K562 (cell line): Measurements from ENCODE around the gene HAUS7. TPM values are rescaled to one million over a fixed set of nuclear protein-coding genes. Genes with fewer than 3 reads are reported as not detected.

Experiments
- ATAC-seq: fragments of 200-7000 bp; cut with Tn5 transposase; 3 replicates; pipeline ENCODE4 v1.9.1; 2020; ENCODE audit warnings: moderate library complexity
- BruUV-seq: library from RNA; stranded (reverse); fragments of 400-500 nt; replicated peaks from 2 replicates; lab custom pipeline; 2021; lab: Mats Ljungman, UMichigan
- CTCF ChIA-PET: fragments of 300-600 bp; formaldehyde crosslinking; extraction: SDS; loops from one replicate; lab custom pipeline; 2021; ENCODE audit warnings: low intra/inter-chr PET ratio; lab: Yijun Ruan, JAX
- POLR2A ChIA-PET: fragments of 300-600, 350-650 bp; sonication (Branson Sonifier 250); formaldehyde crosslinking; extraction: SDS; loops from one replicate; lab custom pipeline; 2021; ENCODE audit warnings: antibody characterized with exemption, inconsistent platforms; lab: Yijun Ruan, JAX
- DNase-seq, 4 experiments: peaks; one replicate each; pipeline versions ENCODE4 v3.0.0 to v3.0.0-alpha.2; 2011 to 2018; ENCODE audit warnings: low spot score in 3 of 4, mixed read lengths in 3 of 4; ENCODE audit errors: extremely low read depth in 1 of 4
- FAIRE-seq: peaks from 2 replicates; lab custom pipeline; 2011; peaks lifted over from hg19 to GRCh38; lab: Jason Lieb, UNC
- H2AFZ ChIP-seq: 2 replicates; pipeline ENCODE4 v1.6.0; 2011; ENCODE audit warnings: low read depth, low read length, control low read depth, inconsistent platforms
- H3K27ac ChIP-seq: fragments of 200-600 bp; 3 replicates; pipeline ENCODE4 v1.8.0; 2011; ENCODE audit warnings: low read depth, mild to moderate bottlenecking, control low read depth, inconsistent platforms, low read length, moderate library complexity, mixed read lengths; ENCODE audit errors: extremely low read depth
- H3K27me3 ChIP-seq, 2 experiments: fragments of 300-600 bp in 1 of 2; 2 replicates in 1 of 2; 3 replicates in 1 of 2; pipeline versions ENCODE4 v1.6.0 to v1.8.0; 2011; ENCODE audit warnings: inconsistent platforms in 2 of 2, low read length in 2 of 2, mild to moderate bottlenecking in 1 of 2, mixed read lengths in 1 of 2, moderate library complexity in 1 of 2; ENCODE audit not compliant: control insufficient read depth in 2 of 2, insufficient read depth in 2 of 2
- H3K36me3 ChIP-seq: fragments of 300-600 bp; 3 replicates; pipeline ENCODE4 v1.8.0; 2011; ENCODE audit warnings: mild to moderate bottlenecking, low read length, inconsistent platforms; ENCODE audit not compliant: control insufficient read depth, insufficient read depth
- H3K4me1 ChIP-seq, 2 experiments: fragments of 200-600 bp in 1 of 2; replicated peaks in 1 of 2; 2 replicates in 1 of 2; 3 replicates in 1 of 2; pipeline versions ENCODE4 v1.5.1 to v1.8.0; 2011; ENCODE audit warnings: inconsistent platforms in 2 of 2, low read length in 2 of 2, mild to moderate bottlenecking in 1 of 2, mixed read lengths in 1 of 2, moderate library complexity in 1 of 2; ENCODE audit not compliant: control insufficient read depth in 2 of 2, insufficient read depth in 2 of 2
- H3K4me2 ChIP-seq: 2 replicates; pipeline ENCODE4 v1.6.1; 2011; ENCODE audit warnings: low read length, control low read depth, inconsistent platforms, mixed read lengths; ENCODE audit not compliant: insufficient read depth
- H3K4me3 ChIP-seq: fragments of 200-600 bp; sonication (generic), shearing (Covaris generic); 2 replicates; pipeline ENCODE4 v1.5.1; 2016; ENCODE audit warnings: control low read depth, inconsistent platforms
- H3K79me2 ChIP-seq: fragments of 200-600 bp; 3 replicates; pipeline ENCODE4 v1.8.0; 2011; ENCODE audit warnings: low read length, inconsistent platforms; ENCODE audit not compliant: control insufficient read depth, insufficient read depth
- H3K9ac ChIP-seq, 2 experiments: 2 replicates each; pipeline versions ENCODE4 v1.6.0 to v1.6.1; 2011; ENCODE audit warnings: low read depth in 2 of 2, low read length in 2 of 2, control low read depth in 1 of 2, inconsistent platforms in 1 of 2, mild to moderate bottlenecking in 1 of 2, mixed read lengths in 1 of 2; ENCODE audit not compliant: insufficient read depth in 1 of 2
- H3K9me1 ChIP-seq: one replicate; pipeline ENCODE4 v1.6.0; 2011; ENCODE audit warnings: inconsistent platforms, mild to moderate bottlenecking, low read length, moderate library complexity; ENCODE audit not compliant: control insufficient read depth, insufficient read depth
- H3K9me3 ChIP-seq: replicated peaks from 2 replicates; pipeline ENCODE4 v1.5.1; 2011; ENCODE audit warnings: low read depth, low read length, inconsistent platforms; ENCODE audit not compliant: control insufficient read depth, insufficient read depth
- H4K20me1 ChIP-seq: replicated peaks from 2 replicates; pipeline ENCODE4 v1.6.1; 2011; ENCODE audit warnings: low read length, inconsistent platforms, mixed read lengths; ENCODE audit not compliant: control insufficient read depth, insufficient read depth
- BCLAF1 ChIP-seq, 2 experiments: fragments of 450-650 bp in 1 of 2; IDR thresholded peaks; 2 replicates each; pipeline ENCODE4 v1.6.1; 2011 to 2017; ENCODE audit warnings: low read depth in 2 of 2, antibody characterized with exemption in 1 of 2, borderline replicate concordance in 1 of 2, low read length in 1 of 2, mild to moderate bottlenecking in 1 of 2, mixed read lengths in 1 of 2; ENCODE audit not compliant: control insufficient read depth in 1 of 2
- CBX3 ChIP-seq, 2 experiments: IDR thresholded peaks; 1 replicate in 1 of 2; 2 replicates in 1 of 2; pipeline ENCODE4 v1.6.1; 2012; ENCODE audit warnings: inconsistent platforms in 2 of 2, low read length in 2 of 2, borderline replicate concordance in 1 of 2, control low read depth in 1 of 2
- CCAR2 ChIP-seq: fragments of 200-400 bp; formaldehyde crosslinking; IDR thresholded peaks from 2 replicates; pipeline ENCODE4 v1.6.1; 2017; ENCODE audit warnings: mild to moderate bottlenecking, low read depth, low read length
- FIP1L1 ChIP-seq: fragments of 200-400 bp; formaldehyde crosslinking; IDR thresholded peaks from 2 replicates; pipeline ENCODE4 v1.6.1; 2018; ENCODE audit warnings: mild to moderate bottlenecking, low read depth, low read length; ENCODE audit not compliant: poor library complexity, severe bottlenecking
- MTA3 ChIP-seq: fragments of 450-650 bp; formaldehyde crosslinking; IDR thresholded peaks from 2 replicates; pipeline ENCODE4 v1.6.1; 2017; ENCODE audit warnings: mild to moderate bottlenecking, borderline replicate concordance
- RBM22 ChIP-seq: fragments of 200-400 bp; formaldehyde crosslinking; IDR thresholded peaks from 2 replicates; pipeline ENCODE4 v1.6.1; 2018; ENCODE audit warnings: low read length, low read depth; ENCODE audit not compliant: poor library complexity, severe bottlenecking
- RNF2 ChIP-seq: sonication (generic); IDR thresholded peaks from 2 replicates; pipeline ENCODE4 v1.6.1; 2016
- SNRNP70 ChIP-seq: fragments of 200-400 bp; formaldehyde crosslinking; optimal IDR thresholded peaks from 2 replicates; pipeline ENCODE3; 2017; ENCODE audit warnings: low read depth, low read length
- TEAD4 ChIP-seq, 2 experiments: sonication (generic) in 1 of 2; formaldehyde crosslinking in 1 of 2; IDR thresholded peaks; 2 replicates each; pipeline versions ENCODE4 v1.6.1 to v1.8.0; 2012 to 2022; ENCODE audit warnings: borderline replicate concordance in 1 of 2, inconsistent platforms in 1 of 2, low read length in 1 of 2, mild to moderate bottlenecking in 1 of 2, missing genetic modification reagents in 1 of 2
- ZNF347 ChIP-seq: fragments of 450-650 bp; formaldehyde crosslinking; IDR thresholded peaks from 2 replicates; pipeline ENCODE4 v1.4.0; 2020; ENCODE audit warnings: low read depth, mild to moderate bottlenecking, moderate library complexity
- ZNF395 ChIP-seq: fragments of 200-800 bp; sonication (Bioruptor generic); IDR thresholded peaks from 2 replicates; pipeline ENCODE4 v1.6.1; 2017; ENCODE audit warnings: missing genetic modification characterization, missing compliant biosample characterization
- WGBS: fragments of 100-300 bp; shearing (Covaris generic); methylation state at CpG from one replicate; pipeline ENCODE4 v1.1.6; 2016; ENCODE audit warnings: low coverage, mixed read lengths; ENCODE audit not compliant: insufficient coverage; ENCODE audit errors: missing lambda C conversion rate; 5-methylcytosine and 5-hydroxymethylcytosine counted together
- in situ Hi-C: fragments of 300-500 bp; cut with MboI; formaldehyde crosslinking; loops from 4 replicates; pipeline ENCODE4 v1.15.0; 2018; ENCODE audit warnings: inconsistent platforms, mixed read lengths
- intact Hi-C: fragments of 100-400 bp; cut with micrococcal nuclease; formaldehyde crosslinking; loops from 2 replicates; pipeline ENCODE4 v1.14.2; 2022
- polyA plus RNA-seq, 8 experiments: library from polyadenylated mRNA; depleted of rRNA in 4 of 8; stranded (reverse) in 5 of 8; unstranded in 3 of 8; fragments of >200 nt; fragmentation: Nextera tagmentation in 2 of 8; fragmentation: Illumina TruSeq in 1 of 8; extraction: Ambion mirVana in 2 of 8; extraction: Trizol in 1 of 8; gene quantifications; 2 replicates each; pipeline versions ENCODE4 v1.2.1 to v1.2.3, GENCODE V29; 2011 to 2014; ENCODE audit warnings: inconsistent platforms in 1 of 8, missing spikeins in 1 of 8
- total RNA-seq, 7 experiments: library from RNA; depleted of rRNA in 6 of 7; stranded (reverse); fragments of >200 nt in 6 of 7; fragmentation: Illumina TruSeq in 2 of 7; extraction: Trizol in 2 of 7; gene quantifications; 2 replicates each; pipeline versions ENCODE4 v1.2.1 to v1.2.3, GENCODE V29; 2011 to 2021; ENCODE audit warnings: low replicate concordance in 1 of 7

The HAUS7 gene
- total and polyA plus RNA-seq, 9 of the 15 experiments (the other 6 are each of a cell fraction or from before 2014, with no cell fraction given) = 10.0 to 94.9 (median 48.8) TPM

- CTCF ChIA-PET = no interaction called here
- intact Hi-C loops = no loop called here
Observed at GRCh38 chrX:153441296-153441695, 29.1 kb downstream of the HAUS7 start.

GRCh38 chrX:153440556-153441135 lies 29.7 kb downstream of the HAUS7 start:
- no peaks in the 10 kb centered on the region for H3K9me1 ChIP-seq
- no peak overlapping the region for H3K27ac ChIP-seq
- CTCF ChIA-PET = no interaction called here
- FAIRE-seq = no peak
- no peaks in the 10 kb centered on the region for H4K20me1 ChIP-seq
- H3K9ac ChIP-seq = peak overlapping the region in 1 of 2 experiments; percentile 35; a peak in 1 of 4 replicates
- H3K4me3 ChIP-seq = no peak overlapping the region
- 41% methylated on average over 10 of the region's 13 CpGs for WGBS
- no peak for DNase-seq
- no peaks in the 10 kb centered on the region for H3K9me3 ChIP-seq
- intact Hi-C loops = no loop called here
- H3K27me3 ChIP-seq = peaks cover 0 to 6% of the 10 kb centered on the region in 2 experiments; a peak in 3 of 5 replicates
- no peaks in the 10 kb centered on the region for H3K36me3 ChIP-seq
- H3K4me2 ChIP-seq = no peak overlapping the region; the same call in 1 of the 2 replicates
- peak; percentile 40; the same call in 1 of the 3 replicates for ATAC-seq
- no peak overlapping the region for H2AFZ ChIP-seq
- peaks cover 0 to 21% of the 10 kb centered on the region in 2 experiments; a peak in 2 of 5 replicates for H3K4me1 ChIP-seq
- no peaks in the 10 kb centered on the region for H3K79me2 ChIP-seq
- in situ Hi-C loops = no loop called here
- POLR2A ChIA-PET = interaction anchor here (0.6 kb wide), 1 partner anchor 52 kb away, joined by 3 read pairs; no protein-coding TSS in a partner anchor
- no TSS peak for BruUV-seq
- TF ChIP-seq MTA3 (no peak), ZNF395 (no peak), BCLAF1 (IDR thresholded peaks at IDR 0.05; ENCODE audit: borderline replicate concordance in 1 of 2, control insufficient read depth in 1 of 2, low read depth in 2 of 2, low read length in 1 of 2) (no peak)

More at GRCh38 chrX:153441296-153441695, 29.1 kb downstream of the HAUS7 start:
- Histone ChIP-seq H3K27me3 (peaks cover 0 to 6% of the 10 kb centered on the region in 2 experiments; a peak in 3 of 5 replicates), H4K20me1 (no peaks in the 10 kb centered on the region), H3K4me3 (no peak overlapping the region), H3K9ac (no peak overlapping the region), H3K9me1 (no peaks in the 10 kb centered on the region), H3K9me3 (no peaks in the 10 kb centered on the region), H3K4me1 (peaks cover 0 to 27% of the 10 kb centered on the region in 2 experiments; a peak in 2 of 5 replicates), H2AFZ (no peak overlapping the region), H3K27ac (no peak overlapping the region), H3K4me2 (no peak overlapping the region), H3K36me3 (no peaks in the 10 kb centered on the region), H3K79me2 (no peaks in the 10 kb centered on the region)
- ATAC-seq = no peak
- POLR2A ChIA-PET = interaction anchor here (0.6 kb wide), 1 partner anchor 53 kb away, joined by 3 read pairs; no protein-coding TSS in a partner anchor
- in situ Hi-C loops = no loop called here
- FAIRE-seq = no peak
- TF ChIP-seq CBX3 (IDR thresholded peaks at IDR 0.05; ENCODE audit: borderline replicate concordance in 1 of 2, low read length in 2 of 2) (no peak), TEAD4 (IDR thresholded peaks at IDR 0.05; ENCODE audit: low read length) (no peak), TEAD4 (CRISPR knock-in tag; IDR thresholded peaks at IDR 0.05; ENCODE audit: borderline replicate concordance) (no peak), RNF2 (no peak), SNRNP70 (no peak), ZNF347 (CRISPR knock-in tag) (no peak), FIP1L1 (no peak), RBM22 (no peak), CCAR2 (no peak)
- DNase-seq = no peak
- no TSS peak for BruUV-seq
- 37% methylated on average over 7 of the region's 7 CpGs for WGBS
